ENCODE measurements around the gene PEX12.
"Not testable (repeated sequence)": the region's sequence is repeated elsewhere in the genome, so short reads cannot be mapped to it uniquely, and the experiment has no call there.

The PEX12 gene

GRCh38 chr17:35577830-35578196 is 558 bp downstream of the PEX12 start:
- Histone ChIP-seq H3K9ac (ENCODE audit: low read length) (peak overlapping the region; percentile 98), H3K27me3 (replicated peaks; ENCODE audit: control insufficient read depth, insufficient read depth, low read length) (no peaks in the 10 kb centered on the region), H3K9me3 (ENCODE audit: control insufficient read depth, low read length) (no peaks in the 10 kb centered on the region), H3K36me3 (ENCODE audit: control insufficient read depth, insufficient read depth, low read length, severe bottlenecking) (peaks cover 21% of the 10 kb centered on the region), H3K4me1 (ENCODE audit: control insufficient read depth, insufficient read depth, low read length) (peaks cover 17% of the 10 kb centered on the region), H3K4me3 (ENCODE audit: low read length) (peak overlapping the region; percentile 87)
- peak; percentile 56 for DNase-seq (ENCODE audit: low read depth)

DNA sequence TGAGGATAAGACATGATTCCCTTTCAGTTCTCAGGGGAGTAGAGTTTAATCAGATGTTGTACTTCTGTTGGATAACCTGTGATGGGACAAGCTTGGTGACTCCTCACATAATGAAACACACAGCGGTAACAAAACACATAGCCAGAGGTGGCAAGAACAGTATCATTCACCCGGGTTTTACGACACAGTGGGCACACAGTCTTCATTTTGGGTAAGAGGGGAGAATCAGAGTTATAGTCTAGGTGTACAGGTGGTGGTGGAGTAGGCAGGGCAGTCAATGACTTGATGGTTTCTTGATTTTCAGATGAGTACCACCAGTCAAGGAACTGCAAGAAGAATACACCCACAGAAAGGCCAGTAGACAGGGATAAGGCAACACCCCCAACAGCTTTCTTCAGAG is 2.6 kb downstream of the PEX12 start:
- Histone ChIP-seq H3K4me3 (ENCODE audit: low read length) (no peak overlapping the region), H3K4me1 (ENCODE audit: control insufficient read depth, insufficient read depth, low read length) (peaks cover 20% of the 10 kb centered on the region), H3K36me3 (ENCODE audit: control insufficient read depth, insufficient read depth, low read length, severe bottlenecking) (peaks cover 21% of the 10 kb centered on the region), H3K9ac (ENCODE audit: low read length) (no peak overlapping the region), H3K27me3 (replicated peaks; ENCODE audit: control insufficient read depth, insufficient read depth, low read length) (no peaks in the 10 kb centered on the region), H3K9me3 (ENCODE audit: control insufficient read depth, low read length) (no peaks in the 10 kb centered on the region)
- no peak for DNase-seq (ENCODE audit: low read depth)

DNA sequence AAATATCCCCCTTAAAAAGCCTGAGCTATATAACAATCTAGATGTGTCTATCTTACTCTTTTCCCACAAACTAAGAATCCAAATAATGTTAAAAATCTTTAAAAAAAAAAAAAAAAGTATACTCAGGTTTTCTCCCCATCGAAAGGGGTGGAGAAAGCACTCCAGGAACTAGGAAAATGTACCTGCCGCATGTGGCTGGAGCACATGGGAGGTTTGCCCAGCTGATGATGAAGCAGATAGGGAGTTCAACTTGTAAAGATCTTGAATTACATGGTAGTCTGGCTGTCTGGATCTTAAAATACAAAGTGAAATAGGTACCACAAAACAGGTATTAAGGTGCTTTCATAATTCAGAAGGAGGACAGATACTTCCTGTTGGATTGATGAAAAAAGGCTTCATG is 9.0 kb downstream of the PEX12 start:
- H3K9me3 ChIP-seq (ENCODE audit: control insufficient read depth, low read length), result no peaks in the 10 kb centered on the region
- no peaks in the 10 kb centered on the region for H3K27me3 ChIP-seq (replicated peaks; ENCODE audit: control insufficient read depth, insufficient read depth, low read length)
- peak overlapping the region; percentile 89 for H3K9ac ChIP-seq (ENCODE audit: low read length)
- H3K4me3 ChIP-seq (ENCODE audit: low read length), result peak overlapping the region; percentile 93
- peaks cover 25% of the 10 kb centered on the region for H3K4me1 ChIP-seq (ENCODE audit: control insufficient read depth, insufficient read depth, low read length)
- H3K36me3 ChIP-seq (ENCODE audit: control insufficient read depth, insufficient read depth, low read length, severe bottlenecking), result peaks cover 3% of the 10 kb centered on the region
- DNase-seq (ENCODE audit: low read depth), result no peak

GRCh38 chr17:35568561-35568960 is 9.8 kb downstream of the PEX12 start:
- DNase-seq (ENCODE audit: low read depth), result peak; percentile 55
- Histone ChIP-seq H3K4me1 (ENCODE audit: control insufficient read depth, insufficient read depth, low read length) (peaks cover 25% of the 10 kb centered on the region), H3K9ac (ENCODE audit: low read length) (peak overlapping the region; percentile 89), H3K9me3 (ENCODE audit: control insufficient read depth, low read length) (no peaks in the 10 kb centered on the region), H3K36me3 (ENCODE audit: control insufficient read depth, insufficient read depth, low read length, severe bottlenecking) (no peaks in the 10 kb centered on the region), H3K4me3 (ENCODE audit: low read length) (peak overlapping the region; percentile 93), H3K27me3 (replicated peaks; ENCODE audit: control insufficient read depth, insufficient read depth, low read length) (no peaks in the 10 kb centered on the region)

DNA sequence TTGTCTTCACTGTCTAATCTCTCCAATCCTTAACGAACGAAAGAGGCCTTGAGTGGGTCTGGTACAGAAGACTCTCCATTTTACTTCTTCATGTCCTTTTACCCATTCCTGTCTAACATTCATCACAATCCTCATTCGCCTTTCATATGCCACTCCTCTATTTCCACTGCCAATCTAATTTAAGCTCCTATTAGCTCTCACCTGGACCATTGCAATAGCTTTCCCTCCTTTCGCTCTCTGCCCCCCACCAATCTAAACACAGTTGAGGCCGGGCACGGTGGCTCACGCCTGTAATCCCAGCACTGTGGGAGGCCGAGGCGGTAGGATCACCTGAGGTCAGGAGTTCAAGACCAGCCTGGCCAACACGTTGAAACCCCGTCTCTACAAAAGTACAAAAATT is 11.4 kb downstream of the PEX12 start:
- Histone ChIP-seq H3K9me3 (ENCODE audit: control insufficient read depth, low read length) (no peaks in the 10 kb centered on the region), H3K4me3 (ENCODE audit: low read length) (peak overlapping the region; percentile 93)
- DNase-seq (ENCODE audit: low read depth), result no peak

GRCh38 chr17:35563181-35563580 is 15.2 kb downstream of the PEX12 start:
- H3K36me3 ChIP-seq (ENCODE audit: control insufficient read depth, insufficient read depth, low read length, severe bottlenecking), result not testable (repeated sequence)

More for the DNA sequence above, 11.4 kb downstream of the PEX12 start:
- Histone ChIP-seq H3K36me3 (ENCODE audit: control insufficient read depth, insufficient read depth, low read length, severe bottlenecking) (no peaks in the 10 kb centered on the region), H3K9ac (ENCODE audit: low read length) (peak overlapping the region; percentile 89), H3K27me3 (replicated peaks; ENCODE audit: control insufficient read depth, insufficient read depth, low read length) (no peaks in the 10 kb centered on the region), H3K4me1 (ENCODE audit: control insufficient read depth, insufficient read depth, low read length) (peaks cover 25% of the 10 kb centered on the region)

GRCh38 chr17:35560703-35561102 is 17.7 kb downstream of the PEX12 start, which contains the start of gene SLFN14:
Gene SLFN14, minus strand, starts transcription at chr17:35560819. Its CDS starts 2,757 bp downstream, at chr17:35558062.
- H3K9ac ChIP-seq (ENCODE audit: low read length), result no peak within 1 kb of the TSS
- no peak within 1 kb of the TSS for H3K4me3 ChIP-seq (ENCODE audit: low read length)
- no peaks in the 10 kb centered on the region for H3K4me1 ChIP-seq (ENCODE audit: control insufficient read depth, insufficient read depth, low read length)
- no peaks in the 10 kb centered on the region for H3K36me3 ChIP-seq (ENCODE audit: control insufficient read depth, insufficient read depth, low read length, severe bottlenecking)
- no peak for DNase-seq (ENCODE audit: low read depth)
- H3K9me3 ChIP-seq (ENCODE audit: control insufficient read depth, low read length), result no peaks in the 10 kb centered on the region
- peaks cover 17% of the 10 kb centered on the region for H3K27me3 ChIP-seq (replicated peaks; ENCODE audit: control insufficient read depth, insufficient read depth, low read length)

More at GRCh38 chr17:35563181-35563580, 15.2 kb downstream of the PEX12 start:
- not testable (repeated sequence) for H3K27me3 ChIP-seq (replicated peaks; ENCODE audit: control insufficient read depth, insufficient read depth, low read length); DNase-seq (ENCODE audit: low read depth); H3K4me1 ChIP-seq (ENCODE audit: control insufficient read depth, insufficient read depth, low read length); H3K4me3 ChIP-seq (ENCODE audit: low read length); H3K9ac ChIP-seq (ENCODE audit: low read length); H3K9me3 ChIP-seq (ENCODE audit: control insufficient read depth, low read length)

GRCh38 chr17:35559495-35560210 is 18.7 kb downstream of the PEX12 start:
- no peaks in the 10 kb centered on the region for H3K9me3 ChIP-seq (ENCODE audit: control insufficient read depth, low read length)
- peaks cover 17% of the 10 kb centered on the region for H3K27me3 ChIP-seq (replicated peaks; ENCODE audit: control insufficient read depth, insufficient read depth, low read length)
- no peak for DNase-seq (ENCODE audit: low read depth)
- no peak overlapping the region for H3K4me3 ChIP-seq (ENCODE audit: low read length)
- H3K4me1 ChIP-seq (ENCODE audit: control insufficient read depth, insufficient read depth, low read length), result no peaks in the 10 kb centered on the region
- no peaks in the 10 kb centered on the region for H3K36me3 ChIP-seq (ENCODE audit: control insufficient read depth, insufficient read depth, low read length, severe bottlenecking)
- no peak overlapping the region for H3K9ac ChIP-seq (ENCODE audit: low read length)

DNA sequence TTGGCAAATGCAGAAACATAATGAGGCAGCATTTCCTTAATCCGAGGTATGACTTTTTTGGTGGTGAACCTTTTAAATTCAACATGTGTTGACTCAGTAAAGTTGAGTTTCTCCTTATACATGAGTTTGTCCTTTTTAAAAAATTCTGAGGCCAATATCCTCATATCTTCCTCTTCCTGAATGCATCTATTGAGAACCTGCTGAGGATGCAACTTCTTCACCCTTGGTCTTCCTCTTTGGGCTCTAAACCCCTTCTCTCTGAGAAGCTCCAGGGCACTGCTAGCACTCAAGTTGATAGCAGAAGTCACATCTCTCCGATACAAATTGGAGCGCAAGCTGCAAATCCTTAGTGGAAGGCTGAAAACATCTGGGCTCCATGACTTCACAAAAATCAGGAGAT is 21.0 kb downstream of the PEX12 start:
- Histone ChIP-seq H3K27me3 (replicated peaks; ENCODE audit: control insufficient read depth, insufficient read depth, low read length) (peaks cover 17% of the 10 kb centered on the region), H3K4me3 (ENCODE audit: low read length) (no peak overlapping the region), H3K4me1 (ENCODE audit: control insufficient read depth, insufficient read depth, low read length) (no peaks in the 10 kb centered on the region), H3K9ac (ENCODE audit: low read length) (no peak overlapping the region), H3K9me3 (ENCODE audit: control insufficient read depth, low read length) (no peaks in the 10 kb centered on the region), H3K36me3 (ENCODE audit: control insufficient read depth, insufficient read depth, low read length, severe bottlenecking) (no peaks in the 10 kb centered on the region)
- no peak for DNase-seq (ENCODE audit: low read depth)

GRCh38 chr17:35555691-35556090 is 22.7 kb downstream of the PEX12 start:
- Histone ChIP-seq H3K27me3 (replicated peaks; ENCODE audit: control insufficient read depth, insufficient read depth, low read length) (peaks cover 17% of the 10 kb centered on the region), H3K4me1 (ENCODE audit: control insufficient read depth, insufficient read depth, low read length) (no peaks in the 10 kb centered on the region), H3K36me3 (ENCODE audit: control insufficient read depth, insufficient read depth, low read length, severe bottlenecking) (no peaks in the 10 kb centered on the region), H3K4me3 (ENCODE audit: low read length) (no peak overlapping the region), H3K9me3 (ENCODE audit: control insufficient read depth, low read length) (no peaks in the 10 kb centered on the region), H3K9ac (ENCODE audit: low read length) (no peak overlapping the region)
- no peak for DNase-seq (ENCODE audit: low read depth)

GRCh38 chr17:35554668-35555067 is 23.7 kb downstream of the PEX12 start:
- Histone ChIP-seq H3K27me3 (replicated peaks; ENCODE audit: control insufficient read depth, insufficient read depth, low read length) (peaks cover 17% of the 10 kb centered on the region), H3K36me3 (ENCODE audit: control insufficient read depth, insufficient read depth, low read length, severe bottlenecking) (no peaks in the 10 kb centered on the region), H3K4me3 (ENCODE audit: low read length) (no peak overlapping the region), H3K4me1 (ENCODE audit: control insufficient read depth, insufficient read depth, low read length) (no peaks in the 10 kb centered on the region), H3K9ac (ENCODE audit: low read length) (no peak overlapping the region), H3K9me3 (ENCODE audit: control insufficient read depth, low read length) (no peaks in the 10 kb centered on the region)
- DNase-seq (ENCODE audit: low read depth), result no peak

GRCh38 chr17:35553310-35553709 is 25.1 kb downstream of the PEX12 start:
- DNase-seq (ENCODE audit: low read depth), result no peak
- H3K27me3 ChIP-seq (replicated peaks; ENCODE audit: control insufficient read depth, insufficient read depth, low read length), result peaks cover 16% of the 10 kb centered on the region
- no peaks in the 10 kb centered on the region for H3K9me3 ChIP-seq (ENCODE audit: control insufficient read depth, low read length)
- H3K36me3 ChIP-seq (ENCODE audit: control insufficient read depth, insufficient read depth, low read length, severe bottlenecking), result no peaks in the 10 kb centered on the region
- no peak overlapping the region for H3K9ac ChIP-seq (ENCODE audit: low read length)
- no peaks in the 10 kb centered on the region for H3K4me1 ChIP-seq (ENCODE audit: control insufficient read depth, insufficient read depth, low read length)
- no peak overlapping the region for H3K4me3 ChIP-seq (ENCODE audit: low read length)

Measured in adipocyte (in vitro differentiated cells).